Gastroesophageal sphincter (tissue), 3 donors: ENCODE results near the gene TARS1.

Experiments
- EP300 ChIP-seq: sonication (generic); formaldehyde crosslinking; IDR thresholded peaks from one replicate; pipeline ENCODE4 v1.6.1; 2017; ENCODE audit warnings: antibody characterized with exemption, mild to moderate bottlenecking
- POLR2A ChIP-seq, 2 donors: fragments of 450-650 bp; IDR thresholded peaks; one replicate each; pipeline ENCODE4 v1.6.1; 2017; ENCODE audit warnings: antibody characterized with exemption in 2 of 2, mild to moderate bottlenecking in 2 of 2, moderate library complexity in 1 of 2
- POLR2AphosphoS5 ChIP-seq: sonication (generic); formaldehyde crosslinking; IDR thresholded peaks from one replicate; pipeline ENCODE4 v1.6.1; 2017; ENCODE audit warnings: antibody characterized with exemption
- TF ChIP-seq, protein P1 (sequence below), 4 experiments: fragments of 200-600 bp in 2 of 4; fragments of 450-650 bp in 2 of 4; sonication (generic) in 1 of 4; IDR thresholded peaks; one replicate each; pipeline ENCODE4 v1.5.1; 2017 to 2019; ENCODE audit warnings: antibody characterized with exemption in 4 of 4, mild to moderate bottlenecking in 2 of 4, moderate library complexity in 2 of 4

DNA sequence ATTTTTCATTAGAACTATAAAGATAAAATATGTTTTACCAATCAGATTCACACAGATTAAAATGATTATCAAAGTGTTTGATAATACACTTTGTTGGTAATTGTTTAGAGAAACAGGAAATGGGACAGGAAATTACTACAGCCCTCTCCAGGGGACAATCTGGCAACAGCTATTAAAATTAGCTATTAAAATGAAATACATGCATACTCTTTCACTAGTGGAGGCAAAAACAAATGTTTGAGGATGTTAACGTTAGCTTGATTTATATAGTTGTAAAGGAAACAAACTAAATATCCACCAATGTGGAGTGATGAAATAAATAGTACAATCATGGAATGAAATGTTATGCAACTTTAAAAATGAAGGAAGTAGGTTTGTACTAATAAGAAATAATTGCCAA lies 53.7 kb downstream of the TARS1 start:
- TF ChIP-seq, protein P1, sequence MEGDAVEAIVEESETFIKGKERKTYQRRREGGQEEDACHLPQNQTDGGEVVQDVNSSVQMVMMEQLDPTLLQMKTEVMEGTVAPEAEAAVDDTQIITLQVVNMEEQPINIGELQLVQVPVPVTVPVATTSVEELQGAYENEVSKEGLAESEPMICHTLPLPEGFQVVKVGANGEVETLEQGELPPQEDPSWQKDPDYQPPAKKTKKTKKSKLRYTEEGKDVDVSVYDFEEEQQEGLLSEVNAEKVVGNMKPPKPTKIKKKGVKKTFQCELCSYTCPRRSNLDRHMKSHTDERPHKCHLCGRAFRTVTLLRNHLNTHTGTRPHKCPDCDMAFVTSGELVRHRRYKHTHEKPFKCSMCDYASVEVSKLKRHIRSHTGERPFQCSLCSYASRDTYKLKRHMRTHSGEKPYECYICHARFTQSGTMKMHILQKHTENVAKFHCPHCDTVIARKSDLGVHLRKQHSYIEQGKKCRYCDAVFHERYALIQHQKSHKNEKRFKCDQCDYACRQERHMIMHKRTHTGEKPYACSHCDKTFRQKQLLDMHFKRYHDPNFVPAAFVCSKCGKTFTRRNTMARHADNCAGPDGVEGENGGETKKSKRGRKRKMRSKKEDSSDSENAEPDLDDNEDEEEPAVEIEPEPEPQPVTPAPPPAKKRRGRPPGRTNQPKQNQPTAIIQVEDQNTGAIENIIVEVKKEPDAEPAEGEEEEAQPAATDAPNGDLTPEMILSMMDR (IDR thresholded peaks at IDR 0.05): no peak
- TF ChIP-seq POLR2A (IDR thresholded peaks at IDR 0.05): no peak
- no peak for TF ChIP-seq POLR2AphosphoS5
- no peak for TF ChIP-seq EP300
